ENCODE measurements around the gene STAC. TPM values are rescaled to one million over a fixed set of nuclear protein-coding genes. Genes with fewer than 3 reads are reported as not detected.

STAC gene
- total and polyA plus RNA-seq, 7 donors: 0.19 to 1.5 (median 0.47) TPM

DNA sequence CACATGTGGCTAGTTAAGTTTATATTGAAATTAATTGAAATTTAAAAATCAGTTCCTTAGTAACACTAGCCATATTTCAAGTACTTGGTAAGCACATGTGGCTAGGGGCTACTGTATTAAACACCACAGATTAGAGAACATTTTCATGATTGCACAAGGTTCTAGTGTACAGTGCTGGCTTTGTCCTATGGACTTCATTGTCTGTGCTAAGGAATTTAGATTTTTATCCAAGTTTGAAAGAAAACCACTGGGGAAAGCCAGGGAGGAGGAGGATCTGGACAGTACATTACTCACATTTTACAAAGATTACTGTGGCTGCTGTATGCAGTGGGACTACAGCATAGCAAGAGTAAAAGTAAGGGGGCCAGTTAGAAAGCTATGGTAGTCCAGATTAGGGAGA, 13.9 kb downstream of the STAC start:
- ATAC-seq (no peak), DNase-seq (no peak)
- Histone ChIP-seq H3K36me3 (ENCODE audit: insufficient read depth in 1 of 2, low read depth in 1 of 2) (no peaks in the 10 kb centered on the region), H3K27ac (no peak overlapping the region), H3K27me3 (ENCODE audit: insufficient read depth in 3 of 3, low read length in 2 of 3) (no peaks in the 10 kb centered on the region), H3K4me3 (no peak overlapping the region), H3K4me1 (no peaks in the 10 kb centered on the region), H3K9me3 (no peaks in the 10 kb centered on the region)
- TF ChIP-seq CTCF (IDR thresholded peaks at IDR 0.05): no peak
- intact Hi-C loops (cut with DNase I): no loop called here

- intact Hi-C loops (cut with DNase I): no loop called here
- Histone ChIP-seq H3K9me3 (no peaks in the 10 kb centered on the region), H3K4me3 (no peak overlapping the region), H3K4me1 (no peaks in the 10 kb centered on the region), H3K27me3 (ENCODE audit: insufficient read depth in 3 of 3, low read length in 2 of 3) (no peaks in the 10 kb centered on the region), H3K27ac (no peak overlapping the region), H3K36me3 (ENCODE audit: insufficient read depth in 1 of 2, low read depth in 1 of 2) (no peaks in the 10 kb centered on the region)
- no peak for TF ChIP-seq CTCF (IDR thresholded peaks at IDR 0.05)
- DNase-seq (no peak), ATAC-seq (no peak)
- WGBS, 3 donors: 47 to 56% (median 51%) methylated on average over 2 of the region's 2 CpGs
Measured at GRCh38 chr3:36397841-36398240, 17.5 kb downstream of the STAC start.

DNA sequence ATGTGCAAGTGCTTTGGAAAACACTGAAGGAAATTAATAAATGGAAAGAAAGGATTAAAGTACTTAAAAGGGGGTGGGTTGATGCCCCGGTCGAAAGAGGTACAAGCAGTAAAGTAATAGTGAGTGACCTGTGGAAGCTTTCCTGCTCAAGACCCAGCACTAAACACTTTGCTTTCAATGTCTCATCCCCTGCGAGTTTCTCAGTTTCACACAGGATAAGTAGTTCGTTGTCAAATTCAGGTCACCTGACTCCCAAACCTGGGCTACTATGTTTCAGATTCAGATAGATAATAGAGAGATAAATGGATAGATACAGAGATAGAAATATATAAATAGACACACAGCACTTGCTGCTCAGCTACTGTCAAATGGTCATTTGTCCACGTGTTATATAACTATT, 19.6 kb downstream of the STAC start:
- 83 to 89% (median 84%) methylated on average over 5 of the region's 5 CpGs for WGBS, 3 donors

DNA sequence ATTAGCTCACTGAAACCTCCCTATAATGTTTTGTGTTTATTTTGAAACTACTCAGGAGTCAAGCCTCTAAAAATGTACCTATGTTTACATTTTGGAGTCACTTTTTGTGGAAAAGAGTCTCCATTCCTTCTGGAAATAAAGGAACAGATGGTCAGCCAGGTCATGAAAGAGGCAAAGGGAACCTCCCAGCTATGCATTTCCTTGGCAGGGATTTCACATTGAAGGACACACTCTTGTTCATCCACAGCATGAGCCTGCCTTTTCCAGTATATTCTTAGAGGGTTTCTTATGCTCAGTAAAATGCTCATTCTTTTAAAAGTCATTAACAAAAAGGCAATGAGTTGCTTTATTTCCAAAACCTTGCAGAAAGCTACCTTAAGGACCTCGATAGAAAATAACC, 20.8 kb downstream of the STAC start:
- no peak for DNase-seq
- ATAC-seq: no peak
- no peaks in the 10 kb centered on the region for H3K4me1 ChIP-seq
- 64 to 78% (median 67%) methylated on average over 1 of the region's 1 CpG for WGBS, 3 donors
- intact Hi-C loops (cut with DNase I): no loop called here
- TF ChIP-seq CTCF (IDR thresholded peaks at IDR 0.05): no peak
- no peak overlapping the region for H3K27ac ChIP-seq
- no peaks in the 10 kb centered on the region for H3K27me3 ChIP-seq (ENCODE audit: insufficient read depth in 3 of 3, low read length in 2 of 3)
- no peaks in the 10 kb centered on the region for H3K36me3 ChIP-seq (ENCODE audit: insufficient read depth in 1 of 2, low read depth in 1 of 2)
- H3K4me3 ChIP-seq: no peak overlapping the region
- H3K9me3 ChIP-seq: no peaks in the 10 kb centered on the region

More for the DNA sequence above, 19.6 kb downstream of the STAC start:
- Histone ChIP-seq H3K36me3 (ENCODE audit: insufficient read depth in 1 of 2, low read depth in 1 of 2) (no peaks in the 10 kb centered on the region), H3K27me3 (ENCODE audit: insufficient read depth in 3 of 3, low read length in 2 of 3) (no peaks in the 10 kb centered on the region), H3K27ac (no peak overlapping the region), H3K4me1 (no peaks in the 10 kb centered on the region), H3K9me3 (no peaks in the 10 kb centered on the region), H3K4me3 (no peak overlapping the region)
- ATAC-seq (no peak), DNase-seq (no peak)
- intact Hi-C loops (cut with DNase I): no loop called here
- no peak for TF ChIP-seq CTCF (IDR thresholded peaks at IDR 0.05)

DNA sequence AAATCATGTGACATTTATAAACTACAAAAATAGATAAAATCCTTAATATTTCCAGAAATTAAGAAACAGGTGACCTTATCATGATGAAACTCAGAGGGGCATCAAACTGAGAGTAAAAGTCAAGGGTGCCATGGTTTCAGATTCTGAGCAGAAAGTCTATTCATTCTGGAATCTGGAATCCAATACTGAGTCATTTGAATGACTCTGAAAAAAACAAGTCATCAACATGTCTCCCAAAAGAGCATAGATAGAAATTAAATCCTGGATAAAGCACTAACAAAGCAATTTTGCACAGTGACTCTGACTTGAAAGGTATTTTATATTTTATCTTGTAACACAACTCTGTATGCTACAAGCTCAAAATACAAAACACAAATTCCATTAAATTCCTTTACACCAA, 23.4 kb downstream of the STAC start:
- H3K4me1 ChIP-seq: no peaks in the 10 kb centered on the region
- H3K27ac ChIP-seq: no peak overlapping the region
- intact Hi-C loops (cut with DNase I): no loop called here
- H3K9me3 ChIP-seq: no peaks in the 10 kb centered on the region
- H3K4me3 ChIP-seq: no peak overlapping the region
- H3K36me3 ChIP-seq (ENCODE audit: insufficient read depth in 1 of 2, low read depth in 1 of 2): no peaks in the 10 kb centered on the region
- DNase-seq (no peak), ATAC-seq (no peak)
- no peaks in the 10 kb centered on the region for H3K27me3 ChIP-seq (ENCODE audit: insufficient read depth in 3 of 3, low read length in 2 of 3)
- no peak for TF ChIP-seq CTCF (IDR thresholded peaks at IDR 0.05)
